Panc1 (cell line): ENCODE results near the gene REXO2. TPM values are rescaled to one million over a fixed set of nuclear protein-coding genes. Genes with fewer than 3 reads are reported as not detected.

Source experiments
- ATAC-seq: fragments of 200-7000 bp; cut with Tn5 transposase; 2 replicates; pipeline ENCODE4 v1.9.1; 2020; ENCODE audit warnings: mild to moderate bottlenecking, moderate library complexity
- BruUV-seq: library from RNA; stranded (reverse); fragments of 400-500 nt; replicated peaks from 2 replicates; lab custom pipeline; 2021; lab: Mats Ljungman, UMichigan
- CTCF ChIA-PET: fragments of 300-600 bp; sonication (Branson Sonifier 250); formaldehyde crosslinking; loops from one replicate; lab custom pipeline; 2022; ENCODE audit warnings: antibody characterized with exemption; lab: Charles Lee
- POLR2A ChIA-PET: fragments of 300-600 bp; sonication (Branson Sonifier 250); formaldehyde crosslinking; loops from one replicate; lab custom pipeline; 2022; ENCODE audit warnings: antibody characterized with exemption; lab: Charles Lee
- DNase-seq: peaks from one replicate; pipeline ENCODE4 v3.0.0-alpha.2; 2010; ENCODE audit warnings: low read depth, low spot score
- H3K27ac ChIP-seq: 2 replicates; pipeline ENCODE4 v1.5.1; 2011; ENCODE audit warnings: mild to moderate bottlenecking, low read length, inconsistent platforms
- H3K27me3 ChIP-seq: fragments of 200-500 bp; sonication (Bioruptor generic); 2 replicates; pipeline ENCODE4 v1.6.0; 2014; ENCODE audit warnings: low read length, inconsistent platforms; ENCODE audit not compliant: control insufficient read depth, insufficient read depth
- H3K36me3 ChIP-seq: fragments of 200-500 bp; sonication (Bioruptor generic); 2 replicates; pipeline ENCODE4 v1.5.1; 2014; ENCODE audit warnings: inconsistent platforms, mild to moderate bottlenecking, low read length, moderate library complexity; ENCODE audit not compliant: control insufficient read depth, insufficient read depth
- H3K4me1 ChIP-seq: 2 replicates; pipeline ENCODE4 v1.5.1; 2011; ENCODE audit warnings: inconsistent platforms, mild to moderate bottlenecking, low read length, moderate library complexity; ENCODE audit not compliant: control insufficient read depth, insufficient read depth
- H3K4me3 ChIP-seq, 2 experiments: 2 replicates each; pipeline ENCODE4 v1.5.1; 2011 to 2012; ENCODE audit warnings: low read depth in 2 of 2, low read length in 2 of 2, mild to moderate bottlenecking in 2 of 2, inconsistent platforms in 1 of 2, moderate library complexity in 1 of 2
- H3K9me3 ChIP-seq: fragments of 200-500 bp; sonication (Bioruptor generic); 2 replicates; pipeline ENCODE4 v1.5.1; 2014; ENCODE audit warnings: low read depth, mild to moderate bottlenecking, inconsistent platforms, low read length, moderate library complexity; ENCODE audit not compliant: control insufficient read depth, insufficient read depth
- CTCF ChIP-seq: fragments of 450-650 bp; IDR thresholded peaks from 2 replicates; pipeline ENCODE4 v1.5.1; 2017; ENCODE audit warnings: mild to moderate bottlenecking
- POLR2AphosphoS5 ChIP-seq: IDR thresholded peaks from 2 replicates; pipeline ENCODE4 v1.6.1; 2012; ENCODE audit warnings: mild to moderate bottlenecking, low read depth, low read length, moderate library complexity
- REST ChIP-seq, 2 experiments: IDR thresholded peaks; 2 replicates each; pipeline ENCODE4 v1.6.1; 2011 to 2012; ENCODE audit warnings: low read depth in 2 of 2, control low read depth in 1 of 2, low read length in 1 of 2, mild to moderate bottlenecking in 1 of 2, moderate library complexity in 1 of 2; ENCODE audit not compliant: insufficient read depth in 1 of 2
- SIN3A ChIP-seq: IDR thresholded peaks from 2 replicates; pipeline ENCODE4 v1.6.1; 2012; ENCODE audit warnings: low read depth, mild to moderate bottlenecking, low read length, moderate library complexity, borderline replicate concordance; ENCODE audit not compliant: insufficient read depth
- TCF7L2 ChIP-seq: IDR thresholded peaks from 2 replicates; pipeline ENCODE4 v1.6.1; 2011; ENCODE audit warnings: mild to moderate bottlenecking, low read depth, low read length, inconsistent platforms
- in situ Hi-C: cut with HindIII; loops from 2 replicates; pipeline ENCODE4 v1.10.0; 2016; ENCODE audit warnings: low sequenced_read_pairs, low pct_unique_long_range_greater_than_20kb
- intact Hi-C: fragments of 100-400 bp; cut with micrococcal nuclease; formaldehyde crosslinking; loops from one replicate; pipeline ENCODE4 v1.10.0; 2022; ENCODE audit not compliant: unreplicated experiment
- total RNA-seq: library from RNA; stranded (reverse); gene quantifications from one replicate; pipeline ENCODE4 v1.2.1, GENCODE V29; 2021; ENCODE audit not compliant: unreplicated experiment

REXO2 gene
- total RNA-seq, 1 experiment from 2014 or later, result 111 TPM

GRCh38 chr11:114433376-114433775 is 5.9 kb upstream of the REXO2 start:
- Histone ChIP-seq H3K27ac (no peak overlapping the region), H3K4me1 (0 out of 2 replicates have a peak, but pooled peaks cover under 1% of the 10 kb centered on the region), H3K9me3 (no peaks in the 10 kb centered on the region), H3K36me3 (no peaks in the 10 kb centered on the region), H3K4me3 (no peak overlapping the region), H3K27me3 (no peaks in the 10 kb centered on the region)
- no TSS peak for BruUV-seq
- intact Hi-C loops, result no loop called here
- ATAC-seq, result no peak
- no peak for DNase-seq
- in situ Hi-C loops, result no loop called here
- ChIA-PET POLR2A (no interaction called here), CTCF (no interaction called here)
- TF ChIP-seq SIN3A (no peak), REST (IDR thresholded peaks at IDR 0.05; ENCODE audit: insufficient read depth in 1 of 2, low read depth in 2 of 2, low read length in 1 of 2) (no peak), POLR2AphosphoS5 (no peak), TCF7L2 (no peak), CTCF (no peak)

GRCh38 chr11:114438303-114438702 is 964 bp upstream of the REXO2 start:
- TF ChIP-seq TCF7L2, result no peak
- no peak for TF ChIP-seq REST (IDR thresholded peaks at IDR 0.05; ENCODE audit: insufficient read depth in 1 of 2, low read depth in 2 of 2, low read length in 1 of 2)
- no peak for TF ChIP-seq CTCF
- H3K27ac ChIP-seq, result peak overlapping the region; percentile 88
- ChIA-PET POLR2A (no interaction called here), CTCF (no interaction called here)
- intact Hi-C loops, result no loop called here
- H3K9me3 ChIP-seq, result no peaks in the 10 kb centered on the region
- H3K4me1 ChIP-seq, result peaks cover 20% of the 10 kb centered on the region
- H3K36me3 ChIP-seq, result no peaks in the 10 kb centered on the region
- H3K27me3 ChIP-seq, result no peaks in the 10 kb centered on the region
- in situ Hi-C loops, result no loop called here
- H3K4me3 ChIP-seq, result peak overlapping the region in 1 of 2 experiments; percentile 91; a peak in 1 of 4 replicates
- BruUV-seq, result no TSS peak
- DNase-seq (no peak), ATAC-seq (no peak)
